ENCODE data around the gene TIGD3.

DNA sequence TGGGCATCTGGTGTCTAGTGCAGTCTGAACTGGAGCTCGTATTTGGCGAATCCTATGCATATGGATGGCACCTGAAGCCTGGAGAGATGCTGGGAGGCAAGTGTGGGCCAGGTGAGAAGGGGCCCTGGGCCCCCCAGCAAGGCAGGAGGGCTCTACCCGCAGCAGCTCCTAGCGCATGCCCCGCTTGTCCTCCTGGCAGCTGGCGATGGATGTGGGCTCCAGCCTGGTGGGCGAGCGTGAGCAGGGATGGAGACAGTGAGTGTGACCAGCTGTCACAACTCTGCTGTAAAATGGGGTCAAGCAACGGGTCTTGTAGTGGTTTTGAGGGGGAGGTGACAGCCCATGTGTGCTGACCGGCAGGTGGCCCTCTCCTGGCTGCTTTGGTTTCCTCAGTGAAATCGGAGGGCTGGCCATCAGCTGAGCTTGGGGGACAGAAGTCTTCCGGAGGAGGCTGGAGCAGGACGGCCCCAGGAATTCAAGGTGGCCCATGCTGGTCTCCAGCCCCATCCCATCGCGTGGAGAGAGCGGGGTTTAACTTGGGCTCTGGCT, 43.9 kb downstream of the TIGD3 start:
- no peak for TF ChIP-seq SIN3A (IDR thresholded peaks at IDR 0.05; ENCODE audit: borderline replicate concordance, insufficient read depth, low read length)
- TF ChIP-seq POLR2AphosphoS5 (IDR thresholded peaks at IDR 0.05; ENCODE audit: low read depth, low read length), result no peak
- no peak for TF ChIP-seq TAF1 (IDR thresholded peaks at IDR 0.05; ENCODE audit: borderline replicate concordance, insufficient read depth, low read length)

Data from PFSK-1 (cell line).